ENCODE data around the gene RRAS.

RRAS gene

DNA sequence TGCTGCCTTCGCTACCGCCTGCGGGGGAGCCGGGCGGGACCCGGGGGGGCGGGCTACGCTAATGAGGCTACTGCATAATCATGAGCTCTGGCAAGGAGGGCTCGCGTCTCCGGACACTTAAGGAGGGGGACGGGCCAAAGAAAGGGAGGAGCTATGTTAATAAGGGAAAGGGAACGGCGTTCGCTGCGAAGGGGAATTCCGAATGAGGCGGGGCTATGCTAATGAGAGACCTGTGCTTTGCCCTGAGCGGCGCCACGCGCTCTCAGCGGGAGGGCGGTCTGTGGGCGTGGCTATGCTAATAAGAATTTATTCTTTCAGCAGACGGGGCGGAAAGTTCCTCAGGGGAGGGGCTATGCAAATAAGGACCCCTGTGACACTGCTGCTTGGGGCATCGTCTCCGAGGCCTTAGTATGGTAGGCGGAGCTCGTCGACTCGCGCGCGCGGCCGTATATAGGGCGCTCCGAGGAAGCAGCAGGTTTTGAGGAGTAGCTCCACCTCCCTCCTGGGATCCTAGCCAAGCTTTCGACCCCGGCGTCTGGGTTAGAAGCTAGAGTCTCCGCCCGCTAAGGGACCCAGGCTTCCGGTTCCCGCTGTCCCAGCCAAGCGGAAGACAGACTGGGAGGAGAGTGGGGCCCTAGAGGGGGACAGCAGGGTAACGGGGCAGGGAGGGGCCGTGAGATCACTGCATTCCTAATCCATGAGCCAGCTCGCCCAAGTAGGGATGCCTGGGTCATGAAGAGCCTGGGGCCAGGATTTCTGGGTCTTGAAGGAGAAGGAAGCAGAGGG is at the start of gene RRAS:
TSS of gene RRAS (minus strand) at position 31 of the 786 bp plus-strand sequence. CDS start 45 bp downstream, outside the sequence.
- FAIRE-seq = peak; percentile 58

DNA sequence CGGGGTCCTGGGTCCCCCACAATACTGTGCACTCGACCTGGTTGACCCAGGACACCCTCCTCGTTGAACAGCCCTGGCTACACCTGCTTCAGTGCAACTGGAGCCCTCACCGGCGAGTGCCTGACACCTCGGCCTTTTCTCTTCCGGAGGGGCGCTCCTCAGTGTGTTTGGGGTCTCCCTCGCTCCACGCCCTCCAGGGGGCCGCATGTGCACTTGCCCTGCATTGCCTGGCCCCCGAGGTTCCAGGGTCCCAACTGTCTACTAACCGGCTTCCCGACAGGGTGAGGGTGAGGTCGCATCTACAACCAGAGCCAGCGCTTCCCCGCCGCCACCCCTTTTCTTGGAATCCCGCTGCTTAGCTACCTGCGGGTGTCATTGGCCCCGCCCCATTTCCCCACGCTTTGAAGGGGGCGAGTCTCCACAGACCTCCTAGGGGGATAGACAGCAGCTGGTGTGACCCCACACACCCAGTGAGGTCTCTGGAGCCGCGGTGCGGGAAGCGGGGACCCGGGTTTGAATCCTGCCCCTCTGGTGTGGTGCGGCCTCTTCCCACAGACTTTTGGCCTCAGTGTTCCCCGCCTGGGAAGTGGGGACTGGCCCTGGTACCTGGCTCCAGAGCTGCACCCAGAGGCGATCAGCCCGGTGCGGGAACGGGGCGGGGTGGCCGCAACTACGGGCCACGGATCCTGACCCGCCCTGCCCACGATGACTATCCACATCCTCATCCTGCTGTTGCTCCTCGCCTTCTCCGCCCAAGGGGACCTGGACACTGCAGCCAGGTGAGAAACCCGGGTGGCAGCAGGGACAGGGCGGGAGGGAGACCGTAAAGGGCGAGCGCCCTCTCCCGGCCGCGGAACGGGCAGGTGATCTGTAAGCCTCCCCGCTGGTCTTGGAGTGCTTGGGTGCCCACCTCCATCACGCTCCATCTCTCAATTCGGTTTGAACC is 49.5 kb upstream of the RRAS start, which contains the start of gene ADM5:
TSS of gene ADM5 (plus strand) at position 462 of the 946 bp plus-strand sequence. CDS start at position 706, 244 bp downstream.
- FAIRE-seq = no peak

DNA sequence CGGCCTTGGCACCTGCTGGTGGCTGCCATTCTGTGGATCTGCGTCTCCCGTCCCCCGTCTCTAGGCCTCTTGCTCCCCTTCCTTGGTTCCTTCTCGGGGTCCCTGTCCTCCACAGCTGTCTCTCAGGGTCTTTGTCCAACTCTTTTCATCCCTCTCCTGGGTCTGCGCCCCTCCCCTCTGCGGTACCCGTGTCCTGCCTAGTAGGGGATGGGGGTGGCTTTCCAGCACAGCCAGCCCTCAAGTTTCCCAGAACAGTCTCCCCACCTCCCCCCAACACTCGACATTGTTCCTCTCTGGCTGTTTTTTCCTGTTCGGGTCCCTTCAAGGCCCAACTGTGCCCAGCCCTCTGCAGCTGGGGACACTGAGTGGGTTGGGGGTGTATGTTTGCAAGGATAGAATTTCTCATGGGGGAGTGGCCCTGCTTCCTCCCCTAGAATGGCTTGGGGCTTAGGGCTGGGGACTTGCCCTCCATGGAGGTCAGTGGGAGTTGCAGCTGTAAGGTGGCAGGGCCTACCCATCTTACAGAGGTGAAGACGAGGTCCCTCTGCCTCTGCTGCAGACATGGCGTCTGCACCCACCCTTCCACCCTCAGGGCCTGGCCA is 48.7 kb upstream of the RRAS start:
- no peak for FAIRE-seq

DNA sequence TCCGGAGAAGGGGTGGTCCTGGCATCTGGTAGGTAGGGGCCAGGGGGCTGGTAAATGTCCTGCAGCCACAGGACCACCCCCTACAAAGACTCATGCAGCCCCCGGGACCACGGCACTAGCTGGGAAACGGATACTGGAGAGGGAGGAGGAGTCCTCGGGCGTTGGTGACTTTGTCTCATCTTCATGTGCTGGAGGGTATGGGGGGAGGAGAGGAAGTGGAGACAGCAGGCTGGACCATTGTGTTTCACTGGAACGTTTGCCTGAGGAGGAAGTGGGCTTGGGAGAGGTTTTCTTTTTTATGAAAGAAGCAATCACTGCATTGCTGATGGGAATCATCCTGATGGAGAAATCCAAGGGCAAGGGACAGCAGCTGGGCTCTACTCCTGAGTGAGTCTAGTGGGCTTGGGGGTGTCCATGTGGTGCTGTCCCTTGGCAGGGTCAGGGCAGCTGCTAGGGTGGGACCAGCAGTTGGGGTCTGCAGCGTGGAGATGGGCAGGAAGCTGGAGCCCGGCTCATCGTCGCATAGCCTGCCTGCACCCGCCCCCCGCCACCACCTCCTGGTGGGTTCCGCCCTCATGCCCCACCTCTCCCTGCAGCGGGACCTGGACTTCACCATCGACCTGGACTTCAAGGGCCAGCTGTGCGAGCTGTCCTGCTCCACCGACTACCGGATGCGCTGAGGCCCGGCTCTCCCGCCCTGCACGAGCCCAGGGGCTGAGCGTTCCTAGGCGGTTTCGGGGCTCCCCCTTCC is 47.8 kb upstream of the RRAS start:
- no peak for FAIRE-seq

DNA sequence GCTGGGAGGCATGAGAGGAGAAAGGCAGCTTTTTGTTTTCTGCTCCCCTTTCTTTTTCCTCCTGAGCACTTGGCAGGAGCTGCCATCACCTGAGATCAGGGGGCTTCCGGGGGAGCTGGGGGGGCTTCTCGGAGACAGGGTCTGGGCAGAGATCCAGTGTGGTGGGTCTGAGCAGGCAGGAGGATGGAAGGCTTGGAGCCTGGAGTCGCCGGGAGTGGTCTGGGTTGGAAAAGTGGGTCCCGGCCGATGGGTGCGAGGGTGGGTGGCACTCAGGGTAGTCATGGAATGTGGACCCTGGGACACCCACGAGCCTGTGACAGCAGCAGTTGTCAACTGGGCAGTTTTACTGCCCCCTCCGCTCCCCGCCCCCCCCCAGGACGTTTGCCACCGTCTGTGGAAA is 47.2 kb upstream of the RRAS start:
- FAIRE-seq = no peak

DNA sequence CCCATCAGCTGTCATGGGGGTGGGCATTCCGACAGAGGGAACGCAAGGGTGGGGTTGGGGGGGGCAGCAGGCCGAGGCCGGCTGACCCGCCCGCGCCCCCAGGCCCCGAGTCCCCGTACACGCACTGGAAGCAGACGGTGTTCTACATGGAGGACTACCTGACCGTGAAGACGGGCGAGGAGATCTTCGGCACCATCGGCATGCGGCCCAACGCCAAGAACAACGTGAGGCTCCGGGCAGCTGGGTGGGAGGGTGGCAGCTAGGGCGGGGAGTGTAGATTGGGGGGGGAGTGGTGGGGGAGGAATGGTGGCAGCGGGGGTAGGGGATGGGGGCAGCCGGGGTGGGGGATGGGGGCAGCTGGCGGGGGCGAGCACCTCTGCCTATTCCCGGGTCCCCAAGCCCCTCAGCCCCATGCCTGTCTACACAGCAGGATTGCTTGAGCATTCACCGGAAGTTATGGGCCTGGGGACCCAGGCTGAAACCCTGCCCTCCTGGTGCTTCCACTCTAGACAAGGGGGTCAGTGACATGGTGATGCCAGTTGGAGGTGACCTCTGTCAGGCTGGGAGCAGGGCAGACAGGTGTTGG is 46.7 kb upstream of the RRAS start:
- no peak for FAIRE-seq

DNA sequence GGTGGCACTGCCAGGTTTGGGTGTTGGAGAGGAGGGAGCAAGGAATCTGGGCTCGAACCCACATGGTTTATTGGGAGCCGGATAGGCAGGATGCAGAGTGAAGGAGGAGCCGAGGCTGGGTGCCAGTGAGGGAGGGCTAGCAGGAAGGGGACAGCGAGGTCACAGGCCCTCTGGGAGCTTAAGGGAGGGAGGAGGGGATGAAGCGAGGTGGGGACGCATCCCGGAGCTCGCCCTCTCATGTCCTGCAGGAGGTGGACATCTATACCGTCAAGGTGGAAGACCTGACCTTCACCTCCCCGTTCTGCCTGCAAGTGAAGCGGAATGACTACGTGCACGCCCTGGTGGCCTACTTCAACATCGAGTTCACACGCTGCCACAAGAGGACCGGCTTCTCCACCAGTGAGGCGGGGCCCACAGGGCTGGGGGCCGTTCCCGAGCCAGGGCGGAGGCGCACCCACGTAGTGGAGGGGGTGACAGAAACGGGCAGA is 45.9 kb upstream of the RRAS start:
- no peak for FAIRE-seq

DNA sequence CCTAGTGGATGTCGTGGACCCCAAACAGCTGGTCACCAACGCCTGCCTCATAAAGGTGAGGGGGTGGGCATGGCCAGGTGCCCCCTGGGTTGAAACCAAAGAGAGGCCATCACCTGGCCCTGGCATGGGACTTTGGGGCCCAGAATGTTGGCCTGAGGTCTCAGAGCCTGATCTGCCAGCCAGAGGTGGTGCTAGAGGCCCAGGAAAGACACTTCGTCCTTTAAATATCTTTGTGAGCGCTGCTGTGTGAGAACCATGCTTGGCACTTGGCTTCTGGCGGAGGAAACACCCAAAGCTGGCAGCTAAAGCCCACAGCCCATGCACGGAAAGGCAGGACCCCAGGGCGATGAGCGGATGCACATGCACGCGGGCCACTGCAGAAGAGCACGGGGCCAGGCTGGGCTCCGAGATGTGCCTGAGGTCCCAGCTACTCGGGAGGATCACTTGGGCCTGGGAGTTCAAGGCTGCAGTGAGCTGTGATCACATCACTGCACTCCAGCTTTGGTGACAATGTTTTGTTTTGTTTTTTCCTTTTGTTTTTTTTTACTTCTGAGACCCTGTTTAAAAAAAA is 45.1 kb upstream of the RRAS start:
- no peak for FAIRE-seq

DNA sequence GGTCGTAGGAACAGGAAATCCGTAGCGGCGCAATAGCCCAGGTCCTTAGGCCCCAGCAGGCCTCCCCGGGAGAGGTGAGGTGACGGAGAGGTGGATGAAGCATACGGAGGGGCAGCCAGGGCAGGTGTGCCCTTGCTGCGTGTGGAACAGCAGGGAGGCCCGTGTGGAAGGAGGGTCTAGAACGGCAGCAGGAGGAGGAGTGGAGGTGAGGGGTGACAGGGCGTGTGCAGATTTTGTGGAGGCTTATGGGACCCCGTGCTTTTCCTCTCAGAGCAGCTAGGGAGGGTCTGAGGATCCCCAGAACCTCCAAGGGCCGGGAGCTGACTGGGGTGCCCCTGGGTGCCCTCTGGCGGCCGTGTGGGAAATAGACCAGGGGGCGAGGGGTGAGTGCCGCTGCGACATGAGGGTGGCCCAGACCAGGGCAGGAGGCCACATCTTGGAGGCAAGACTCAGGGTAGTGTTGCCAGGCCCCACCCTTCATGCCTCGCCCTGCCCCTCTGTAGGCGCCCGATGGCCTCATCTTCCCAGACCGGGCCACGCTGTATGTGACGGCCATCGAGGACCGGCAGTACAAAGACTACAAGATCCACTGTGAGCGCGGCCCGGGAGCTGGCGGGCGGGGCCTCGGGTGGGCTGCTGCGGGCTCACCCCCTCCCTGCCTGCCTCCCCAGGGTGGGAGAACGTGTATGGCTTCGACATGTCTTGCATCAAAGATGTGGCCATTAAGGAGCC is 44.5 kb upstream of the RRAS start:
- FAIRE-seq = no peak

DNA sequence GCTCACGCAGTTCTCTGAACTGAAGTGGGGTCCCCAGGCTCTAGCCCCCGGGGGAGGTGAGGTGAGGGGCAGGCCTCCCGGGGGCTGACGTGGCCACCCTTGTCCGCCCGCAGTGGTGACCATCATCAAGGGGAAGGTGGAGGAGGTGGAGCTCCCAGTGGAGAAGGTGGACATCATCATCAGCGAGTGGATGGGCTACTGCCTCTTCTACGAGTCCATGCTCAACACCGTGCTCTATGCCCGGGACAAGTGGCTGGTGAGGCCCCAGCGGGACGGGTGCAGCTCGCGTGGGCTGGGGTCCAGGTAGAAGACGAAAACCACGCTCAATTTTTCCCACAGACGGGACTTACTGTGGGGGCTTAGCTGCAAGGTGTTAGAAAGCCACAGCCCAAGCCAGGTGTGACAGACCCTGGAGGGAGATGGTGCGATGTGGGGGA is 43.9 kb upstream of the RRAS start:
- no peak for FAIRE-seq

DNA sequence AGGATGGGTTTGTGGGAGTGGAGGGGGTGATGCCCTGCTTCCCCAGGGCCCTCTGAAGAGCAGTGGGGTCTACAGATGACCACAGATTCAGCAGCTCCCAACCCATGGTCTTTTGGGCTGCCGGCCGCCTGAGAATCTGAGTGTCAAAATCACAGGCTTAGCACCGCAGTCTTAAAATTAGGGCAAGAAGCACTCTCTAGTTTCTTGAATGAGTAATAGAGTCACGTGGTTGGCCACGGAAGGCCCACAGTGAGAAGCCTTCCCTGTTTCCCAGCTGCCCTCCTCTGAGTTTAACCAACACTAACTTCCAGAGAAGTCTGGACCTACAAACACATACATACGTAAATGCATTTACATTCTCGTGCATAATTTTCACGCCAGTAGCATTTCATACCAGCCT is 42.3 kb upstream of the RRAS start:
- no peak for FAIRE-seq

DNA sequence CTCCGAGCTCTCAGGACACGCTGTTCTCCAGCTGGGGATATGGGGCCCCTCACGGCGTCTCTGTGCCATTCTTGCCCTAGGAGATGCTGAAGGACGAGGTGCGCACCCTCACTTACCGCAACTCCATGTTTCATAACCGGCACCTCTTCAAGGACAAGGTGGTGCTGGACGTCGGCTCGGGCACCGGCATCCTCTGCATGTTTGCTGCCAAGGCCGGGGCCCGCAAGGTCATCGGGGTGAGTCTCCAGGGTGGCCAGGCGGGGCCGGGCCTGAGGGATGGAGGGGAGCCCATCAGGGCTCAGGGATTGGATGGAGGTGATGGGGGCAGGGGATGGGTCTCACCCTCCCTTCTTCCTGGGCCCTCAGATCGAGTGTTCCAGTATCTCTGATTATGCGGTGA is 41.9 kb upstream of the RRAS start:
- no peak for FAIRE-seq

DNA sequence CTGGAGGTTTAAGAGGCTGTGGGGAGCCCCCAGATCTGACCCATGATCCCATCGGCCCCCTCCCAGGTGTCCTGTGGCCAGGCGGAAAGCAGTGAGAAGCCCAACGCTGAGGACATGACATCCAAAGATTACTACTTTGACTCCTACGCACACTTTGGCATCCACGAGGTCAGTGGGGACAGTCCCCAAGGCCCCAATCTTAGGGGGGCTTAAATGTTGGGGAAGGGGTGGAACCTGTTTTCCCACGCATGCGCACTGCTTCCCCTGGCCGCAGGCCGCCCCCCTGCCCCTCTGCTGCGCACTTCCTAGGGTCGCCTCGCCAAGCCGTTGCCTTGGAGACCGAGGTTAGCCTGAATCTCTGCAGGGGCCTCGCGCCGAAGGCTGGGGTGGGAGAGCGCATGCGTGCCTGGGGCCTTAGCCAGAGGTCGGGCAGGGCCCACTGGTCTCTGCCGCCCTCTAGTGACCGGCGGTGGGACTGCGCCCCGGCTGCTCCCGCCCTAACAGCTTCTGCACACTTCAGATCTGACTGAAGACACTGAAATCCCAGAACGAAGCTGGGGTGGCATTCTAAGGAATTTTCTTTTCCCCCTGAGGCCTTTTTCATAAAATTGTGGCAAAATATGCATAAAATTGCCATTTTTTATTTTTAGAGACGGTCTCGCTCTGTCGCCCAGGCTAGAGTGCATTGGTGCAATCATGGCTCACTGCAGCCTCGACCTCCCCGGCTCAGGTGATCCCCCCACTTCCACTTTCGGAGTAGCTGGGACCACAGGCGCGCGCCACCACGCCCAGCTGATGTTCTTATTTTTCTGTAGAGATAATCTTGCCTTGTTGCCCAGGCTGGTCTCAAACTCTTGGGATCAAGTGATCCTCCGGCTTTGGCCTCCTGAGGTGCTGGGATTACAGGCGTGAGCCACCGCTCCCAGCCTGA is 40.7 kb upstream of the RRAS start:
- no peak for FAIRE-seq

DNA sequence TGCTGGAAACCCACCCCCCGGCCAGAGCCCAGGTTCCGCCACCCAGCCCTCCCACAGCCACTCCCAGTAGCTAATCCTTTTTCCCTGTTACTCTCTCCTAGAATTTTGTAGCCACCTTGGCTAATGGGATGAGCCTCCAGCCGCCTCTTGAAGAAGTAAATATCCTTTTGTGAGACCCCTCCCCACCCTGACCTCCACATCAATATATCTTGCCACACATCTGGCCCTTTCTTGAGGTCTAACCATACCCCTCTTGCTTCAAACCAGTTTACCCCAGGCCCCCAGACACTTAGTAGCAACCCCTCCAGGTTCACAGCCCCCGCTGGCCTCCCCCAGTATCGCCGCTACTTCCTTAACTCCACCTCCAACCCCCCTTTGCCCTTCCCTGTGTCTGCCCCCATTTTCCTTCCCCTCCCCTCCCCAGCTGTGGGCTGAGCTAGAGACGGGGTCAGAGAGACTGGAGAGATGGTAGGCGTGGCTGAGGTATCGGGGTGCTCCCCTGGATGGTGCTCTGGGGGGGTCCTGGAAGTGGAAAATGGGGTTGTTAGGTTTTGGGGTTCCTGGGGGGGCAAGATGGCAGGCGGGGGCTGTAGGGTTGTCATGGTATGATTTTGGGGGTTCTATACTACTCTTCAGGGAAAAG is 39.9 kb upstream of the RRAS start:
- FAIRE-seq = no peak

DNA sequence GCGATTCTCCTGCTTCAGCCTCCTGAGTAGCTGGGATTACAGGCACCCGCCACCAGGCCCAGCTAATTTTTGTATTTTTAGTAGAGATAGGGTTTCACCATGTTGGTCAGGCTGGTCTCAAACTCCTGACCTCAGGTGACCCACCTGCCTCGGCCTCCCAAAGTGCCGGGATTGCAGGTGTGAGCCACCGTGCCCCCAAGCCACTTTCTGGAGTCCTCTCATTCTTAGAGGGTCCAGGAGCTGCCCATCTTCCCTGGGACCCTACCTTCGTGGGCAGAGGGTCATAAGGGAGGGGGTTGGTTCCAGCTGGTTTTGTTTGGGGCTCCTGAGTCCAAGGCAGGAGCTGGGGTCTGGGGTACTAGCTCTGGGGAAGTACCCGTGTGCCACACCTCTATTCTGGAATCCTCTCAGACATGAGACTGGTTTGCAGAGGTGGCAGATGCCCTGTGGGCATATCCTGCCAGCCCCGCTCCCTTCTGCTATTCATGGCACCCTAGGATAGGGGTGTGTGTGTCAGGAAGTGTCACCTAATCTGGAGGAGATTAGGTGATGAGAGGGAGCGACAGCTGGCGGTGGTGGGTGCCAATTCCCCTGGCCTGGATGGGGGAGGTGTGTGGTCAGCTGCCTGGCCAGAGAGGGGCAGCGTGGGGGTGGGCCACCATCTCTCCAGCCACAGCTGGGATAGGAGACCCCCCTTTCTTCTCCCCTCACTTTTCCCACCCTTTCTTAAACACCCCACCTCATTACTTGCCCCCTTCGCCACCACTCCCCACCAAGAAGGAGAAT is 39.2 kb upstream of the RRAS start:
- no peak for FAIRE-seq

DNA sequence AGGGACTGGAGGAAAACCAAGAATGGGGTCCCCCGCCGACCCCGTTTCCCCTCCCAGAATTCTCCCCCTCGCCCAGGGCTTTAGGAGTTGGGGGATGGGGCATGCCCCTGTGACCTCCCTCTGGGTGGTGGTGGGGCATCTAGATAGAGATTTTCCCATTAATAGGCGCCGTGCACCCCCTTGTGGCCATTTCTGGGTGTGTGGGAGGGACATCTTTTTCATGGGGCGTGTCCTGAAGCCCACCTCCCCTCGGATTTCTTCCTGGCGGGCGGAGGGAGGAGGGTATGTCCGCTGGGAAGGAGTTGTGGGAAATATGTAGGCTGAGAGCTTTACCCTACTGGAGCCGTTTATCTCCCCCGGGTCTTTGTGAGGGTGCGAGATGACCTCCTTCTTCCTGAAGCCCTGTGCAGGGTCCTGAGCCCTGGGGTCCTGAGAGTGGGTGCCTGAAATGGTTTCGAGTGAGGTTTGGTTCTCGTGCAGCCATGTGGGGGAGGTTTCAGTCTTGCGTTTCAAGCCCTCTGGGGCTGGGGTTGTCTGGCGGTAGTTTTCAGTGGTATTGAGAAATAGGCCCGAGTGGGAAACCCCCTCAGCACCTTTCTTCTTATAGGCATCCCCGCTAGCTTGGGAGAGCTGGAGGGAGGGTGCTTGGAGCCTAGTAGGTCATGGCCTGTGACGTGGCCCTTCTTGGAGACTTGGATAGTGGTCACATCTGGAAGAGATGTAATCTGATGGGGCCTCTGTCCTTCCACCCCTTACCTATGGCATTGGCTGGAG is 38.1 kb upstream of the RRAS start:
- no peak for FAIRE-seq

DNA sequence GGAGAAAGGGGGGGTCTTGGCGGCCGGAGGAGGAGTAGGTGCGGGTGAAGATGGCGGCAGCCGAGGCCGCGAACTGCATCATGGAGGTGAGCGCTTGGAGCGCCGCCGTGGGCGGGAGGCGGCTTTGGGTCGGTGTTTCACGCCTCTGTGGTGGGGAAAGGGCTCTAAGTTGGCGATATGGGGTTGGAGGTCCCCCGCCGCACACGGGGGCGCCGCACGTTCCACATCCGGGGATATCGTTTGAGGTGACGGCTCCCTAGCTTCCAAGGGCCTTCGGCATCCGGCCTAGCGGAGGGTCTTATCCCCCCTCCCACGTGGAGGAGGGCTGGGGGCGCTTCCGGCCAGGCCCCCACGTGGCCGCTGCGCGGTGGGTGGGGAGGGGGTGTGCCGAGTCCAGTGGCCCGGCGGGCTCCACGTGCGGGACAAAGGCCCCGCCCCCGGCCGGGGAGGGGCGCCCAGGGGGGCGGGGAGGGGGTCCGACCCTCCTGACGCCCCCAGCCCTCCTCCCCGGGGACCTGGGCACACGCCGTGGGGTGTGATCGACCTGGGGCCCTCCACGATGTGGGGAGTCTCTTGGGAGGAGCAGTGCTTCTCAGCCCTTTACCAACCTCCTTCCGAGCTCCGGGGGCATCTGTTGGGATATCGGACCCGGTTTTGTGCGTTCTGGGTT is 37.4 kb upstream of the RRAS start, which contains the start of gene PRMT1:
TSS of gene PRMT1 (plus strand) at position 41 of the 670 bp plus-strand sequence. CDS start at position 51, 10 bp downstream.
- no peak for FAIRE-seq
